ENCODE data around the gene NDST3.

The NDST3 gene

GRCh38 chr4:118307643-118308042 lies 273.4 kb downstream of the NDST3 start:
- no peak for DNase-seq (ENCODE audit: low read depth in 4 of 4, low spot score in 1 of 4)

Measured in stimulated activated CD4-positive, alpha-beta T cell treated with anti-CD3 and anti-CD28 coated beads, Interleukin-1b, Interleukin-23, amount 100 ng/mL, for 24 hours (primary cell).